Thoracic aorta (tissue), 2 donors: Measurements from ENCODE around the gene KLRC3. TPM values are rescaled to one million over a fixed set of nuclear protein-coding genes. Genes with fewer than 3 reads are reported as not detected.
"Not testable (repeated sequence)": the region's sequence is repeated elsewhere in the genome, so short reads cannot be mapped to it uniquely, and the experiment has no call there.

Source experiments
- ATAC-seq: fragments of 150-250 bp; one replicate; pipeline ENCODE4 v1.8.0; 2017; ENCODE audit warnings: low read depth; ENCODE audit not compliant: insufficient number of reproducible peaks, low FRiP score
- DNase-seq: peaks from one replicate; pipeline ENCODE4 v3.0.0-alpha.2; 2020; ENCODE audit warnings: low spot score
- H3K27ac ChIP-seq, 2 donors: fragments of 200-600 bp; sonication (generic); 1 replicate in 1 of 2; 2 replicates in 1 of 2; pipeline ENCODE4 v1.5.1; 2016; ENCODE audit warnings: mild to moderate bottlenecking in 2 of 2, moderate library complexity in 2 of 2
- H3K27me3 ChIP-seq: fragments of 200-600 bp; sonication (generic); replicated peaks from 2 replicates; pipeline ENCODE4 v1.6.0; 2016; ENCODE audit warnings: mild to moderate bottlenecking; ENCODE audit not compliant: insufficient read depth
- H3K36me3 ChIP-seq: fragments of 200-600 bp; sonication (generic); one replicate; pipeline ENCODE4 v1.5.1; 2016
- H3K4me1 ChIP-seq, 2 donors: fragments of 200-600 bp; sonication (generic); 1 replicate in 1 of 2; 2 replicates in 1 of 2; pipeline versions ENCODE4 v1.5.1 to v1.6.0; 2016; ENCODE audit warnings: low read depth in 2 of 2, mild to moderate bottlenecking in 1 of 2; ENCODE audit not compliant: control insufficient read depth in 1 of 2
- H3K4me3 ChIP-seq: fragments of 200-600 bp; sonication (generic); 2 replicates; pipeline ENCODE4 v1.5.1; 2016; ENCODE audit warnings: mild to moderate bottlenecking
- H3K9me3 ChIP-seq: fragments of 200-600 bp; sonication (generic); 2 replicates; pipeline ENCODE4 v1.5.1; 2016
- total RNA-seq, 2 donors: library from RNA; depleted of rRNA; stranded (reverse); fragments of >200 nt; gene quantifications; one replicate each; pipeline versions ENCODE4 v1.1.0 to v1.2.3, GENCODE V29; 2016
- TF ChIP-seq, protein P1 (sequence below): fragments of 200-600 bp; sonication (generic); IDR thresholded peaks from one replicate; pipeline ENCODE4 v1.5.1; 2019; ENCODE audit warnings: antibody characterized with exemption

Gene KLRC3
- total RNA-seq, 2 donors from 2014 or later: 0.68 TPM; not detected in 1

GRCh38 chr12:10372559-10372958 lies 47.8 kb downstream of the KLRC3 start:
- H3K4me1 ChIP-seq: no peaks in the 10 kb centered on the region
- H3K36me3 ChIP-seq: no peaks in the 10 kb centered on the region
- no peak overlapping the region for H3K27ac ChIP-seq
- no peak overlapping the region for H3K4me3 ChIP-seq
- no peaks in the 10 kb centered on the region for H3K27me3 ChIP-seq
- TF ChIP-seq, protein P1, sequence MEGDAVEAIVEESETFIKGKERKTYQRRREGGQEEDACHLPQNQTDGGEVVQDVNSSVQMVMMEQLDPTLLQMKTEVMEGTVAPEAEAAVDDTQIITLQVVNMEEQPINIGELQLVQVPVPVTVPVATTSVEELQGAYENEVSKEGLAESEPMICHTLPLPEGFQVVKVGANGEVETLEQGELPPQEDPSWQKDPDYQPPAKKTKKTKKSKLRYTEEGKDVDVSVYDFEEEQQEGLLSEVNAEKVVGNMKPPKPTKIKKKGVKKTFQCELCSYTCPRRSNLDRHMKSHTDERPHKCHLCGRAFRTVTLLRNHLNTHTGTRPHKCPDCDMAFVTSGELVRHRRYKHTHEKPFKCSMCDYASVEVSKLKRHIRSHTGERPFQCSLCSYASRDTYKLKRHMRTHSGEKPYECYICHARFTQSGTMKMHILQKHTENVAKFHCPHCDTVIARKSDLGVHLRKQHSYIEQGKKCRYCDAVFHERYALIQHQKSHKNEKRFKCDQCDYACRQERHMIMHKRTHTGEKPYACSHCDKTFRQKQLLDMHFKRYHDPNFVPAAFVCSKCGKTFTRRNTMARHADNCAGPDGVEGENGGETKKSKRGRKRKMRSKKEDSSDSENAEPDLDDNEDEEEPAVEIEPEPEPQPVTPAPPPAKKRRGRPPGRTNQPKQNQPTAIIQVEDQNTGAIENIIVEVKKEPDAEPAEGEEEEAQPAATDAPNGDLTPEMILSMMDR: no peak
- ATAC-seq: no peak
- DNase-seq: no peak
- H3K9me3 ChIP-seq: no peaks in the 10 kb centered on the region

GRCh38 chr12:10371893-10372535 lies 48.4 kb downstream of the KLRC3 start:
- not testable (repeated sequence) for H3K4me1 ChIP-seq, DNase-seq, H3K36me3 ChIP-seq, H3K27me3 ChIP-seq, ATAC-seq, H3K9me3 ChIP-seq, H3K27ac ChIP-seq, H3K4me3 ChIP-seq

DNA sequence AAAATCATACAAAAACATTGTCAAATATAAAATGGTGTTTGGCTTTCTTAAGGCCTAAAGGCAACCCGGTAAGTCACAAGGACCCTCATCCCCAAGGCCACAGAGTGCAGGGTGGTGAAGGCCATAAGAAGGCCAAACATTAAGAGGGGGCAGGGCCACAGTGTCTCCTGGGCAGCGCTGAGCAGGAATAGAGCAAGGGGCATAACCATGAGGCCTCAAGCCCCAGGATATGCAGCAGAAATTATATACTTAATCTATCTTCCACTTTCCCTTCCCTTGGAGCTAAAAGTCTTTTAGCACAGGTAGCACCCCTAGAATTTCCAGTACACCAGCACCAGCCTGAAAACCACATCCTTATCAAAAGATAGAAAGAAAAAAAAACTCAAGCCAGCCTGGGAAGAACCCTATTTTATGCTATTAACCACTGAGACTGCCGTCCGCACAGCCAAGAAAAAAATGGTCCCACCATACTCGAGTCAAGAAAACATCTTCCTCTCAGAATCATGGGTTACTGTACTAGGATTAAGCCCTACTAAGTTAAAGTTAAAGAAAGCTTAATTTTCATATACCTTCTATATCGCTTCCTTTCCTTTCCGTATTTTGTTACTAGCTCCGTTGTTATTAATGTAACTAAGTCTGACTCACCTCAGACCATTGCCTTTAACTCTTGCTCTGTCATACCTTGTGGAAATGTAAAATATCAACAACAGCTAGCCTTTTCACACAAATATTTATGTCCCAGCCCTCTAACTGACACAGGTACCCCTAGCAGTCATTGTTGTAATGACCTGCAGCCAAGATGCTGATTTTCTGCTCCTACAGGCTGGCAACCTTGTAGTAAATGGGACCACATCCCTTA lies 50.6 kb downstream of the KLRC3 start:
- no peaks in the 10 kb centered on the region for H3K27me3 ChIP-seq
- no peaks in the 10 kb centered on the region for H3K9me3 ChIP-seq
- TF ChIP-seq, protein P1: no peak
- no peak for DNase-seq
- peaks cover 11 to 14% of the 10 kb centered on the region in 2 donors for H3K4me1 ChIP-seq
- H3K27ac ChIP-seq: no peak overlapping the region
- ATAC-seq: no peak
- no peaks in the 10 kb centered on the region for H3K36me3 ChIP-seq
- H3K4me3 ChIP-seq: no peak overlapping the region

- DNase-seq (no peak), ATAC-seq (no peak)
- H3K9me3 ChIP-seq: no peaks in the 10 kb centered on the region
- no peaks in the 10 kb centered on the region for H3K27me3 ChIP-seq
- H3K36me3 ChIP-seq: no peaks in the 10 kb centered on the region
- H3K4me3 ChIP-seq: no peak overlapping the region
- H3K4me1 ChIP-seq: peaks cover 11 to 19% of the 10 kb centered on the region in 2 donors
- no peak overlapping the region for H3K27ac ChIP-seq
- TF ChIP-seq, protein P1: no peak
Observed at GRCh38 chr12:10368206-10369171, 51.9 kb downstream of the KLRC3 start.

- H3K4me1 ChIP-seq: peaks cover 11 to 27% of the 10 kb centered on the region in 2 donors
- not testable (repeated sequence) for H3K4me3 ChIP-seq, H3K27me3 ChIP-seq, H3K36me3 ChIP-seq, H3K27ac ChIP-seq, ATAC-seq, H3K9me3 ChIP-seq, DNase-seq
Observed at GRCh38 chr12:10367714-10368113, 52.7 kb downstream of the KLRC3 start.
